CD4-positive, alpha-beta T cell (primary cell): ENCODE measurements around the gene CFAP53. TPM values are rescaled to one million over a fixed set of nuclear protein-coding genes. Genes with fewer than 3 reads are reported as not detected.

Experiments used
- ATAC-seq: fragments of 200-7000 bp; cut with Tn5 transposase; one replicate; pipeline ENCODE4 v1.10.0; 2022; ENCODE audit warnings: mild to moderate bottlenecking; ENCODE audit not compliant: poor library complexity
- CTCF ChIA-PET: fragments of 350-600 bp; sonication (Branson Sonifier 250); formaldehyde crosslinking; loops from one replicate; lab custom pipeline; 2021; ENCODE audit warnings: antibody characterized with exemption, inconsistent platforms; lab: Charles Lee
- POLR2A ChIA-PET: fragments of 350-600 bp; sonication (Branson Sonifier 250); formaldehyde crosslinking; loops from one replicate; lab custom pipeline; 2021; ENCODE audit warnings: antibody characterized with exemption, inconsistent platforms; lab: Charles Lee
- DNase-seq, 14 experiments: peaks; one replicate each; pipeline ENCODE4 v3.0.0-alpha.2; 2013 to 2020; ENCODE audit warnings: mixed read lengths in 2 of 14
- H3K27ac ChIP-seq, 2 donors: one replicate each; pipeline versions ENCODE4 v1.5.1 to v1.7.0; 2013; ENCODE audit warnings: low read length in 2 of 2, low read depth in 1 of 2, mild to moderate bottlenecking in 1 of 2
- H3K27me3 ChIP-seq, 2 experiments: 1 replicate in 1 of 2; 2 replicates in 1 of 2; pipeline versions ENCODE4 v1.6.1 to v1.7.0; 2013; ENCODE audit warnings: low read length in 2 of 2, control low read depth in 1 of 2, mild to moderate bottlenecking in 1 of 2, moderate library complexity in 1 of 2; ENCODE audit not compliant: insufficient read depth in 2 of 2, control insufficient read depth in 1 of 2
- H3K36me3 ChIP-seq: one replicate; pipeline ENCODE4 v1.6.1; 2013; ENCODE audit warnings: low read length, control low read depth; ENCODE audit not compliant: insufficient read depth
- H3K4me1 ChIP-seq: one replicate; pipeline ENCODE4 v1.6.1; 2013; ENCODE audit warnings: low read length, control low read depth; ENCODE audit not compliant: insufficient read depth
- H3K4me3 ChIP-seq: one replicate; pipeline ENCODE4 v1.5.1; 2013; ENCODE audit warnings: mild to moderate bottlenecking, low read length, moderate library complexity
- H3K9me3 ChIP-seq, 2 experiments: 1 replicate in 1 of 2; 2 replicates in 1 of 2; pipeline versions ENCODE4 v1.6.1 to v1.7.0; 2013; ENCODE audit warnings: low read length in 2 of 2, mild to moderate bottlenecking in 2 of 2, control low read depth in 1 of 2, moderate library complexity in 1 of 2; ENCODE audit not compliant: control insufficient read depth in 1 of 2, insufficient read depth in 1 of 2
- H3K27ac Mint-ChIP-seq: one replicate; pipeline ENCODE4 v1.8.0; 2020; ENCODE audit warnings: mixed read lengths
- H3K27me3 Mint-ChIP-seq: one replicate; pipeline ENCODE4 v1.8.0; 2021; ENCODE audit warnings: mixed read lengths
- H3K36me3 Mint-ChIP-seq: one replicate; pipeline ENCODE4 v1.8.0; 2021; ENCODE audit warnings: low read depth, mixed read lengths
- H3K4me1 Mint-ChIP-seq: one replicate; pipeline ENCODE4 v1.8.0; 2021; ENCODE audit warnings: low read depth, mixed read lengths
- H3K4me3 Mint-ChIP-seq: one replicate; pipeline ENCODE4 v1.8.0; 2020; ENCODE audit warnings: mild to moderate bottlenecking, mixed read lengths
- H3K9me3 Mint-ChIP-seq: one replicate; pipeline ENCODE4 v1.8.0; 2020; ENCODE audit warnings: mixed read lengths
- intact Hi-C, 2 experiments: fragments of 100-400 bp; cut with DNase I in 1 of 2; cut with micrococcal nuclease in 1 of 2; formaldehyde crosslinking; loops; one replicate each; pipeline versions ENCODE4 v1.15.1 to v1.9.0; 2023 to 2025; cut with DNase I, micrococcal nuclease
- total RNA-seq, 174 experiments: library from RNA in 2 of 174; stranded (reverse) in 2 of 174; gene quantifications; one replicate each; pipeline ENCODE4 v1.2.3 and lab custom pipeline; 2021 to 2026
- TF ChIP-seq, protein P1 (sequence below): fragments of 200-600 bp; IDR thresholded peaks from one replicate; pipeline ENCODE4 v1.8.0; 2022; ENCODE audit warnings: antibody characterized with exemption, mild to moderate bottlenecking

The CFAP53 gene
- total RNA-seq, 2 experiments from 2014 or later = 0.33 to 0.47 TPM

DNA sequence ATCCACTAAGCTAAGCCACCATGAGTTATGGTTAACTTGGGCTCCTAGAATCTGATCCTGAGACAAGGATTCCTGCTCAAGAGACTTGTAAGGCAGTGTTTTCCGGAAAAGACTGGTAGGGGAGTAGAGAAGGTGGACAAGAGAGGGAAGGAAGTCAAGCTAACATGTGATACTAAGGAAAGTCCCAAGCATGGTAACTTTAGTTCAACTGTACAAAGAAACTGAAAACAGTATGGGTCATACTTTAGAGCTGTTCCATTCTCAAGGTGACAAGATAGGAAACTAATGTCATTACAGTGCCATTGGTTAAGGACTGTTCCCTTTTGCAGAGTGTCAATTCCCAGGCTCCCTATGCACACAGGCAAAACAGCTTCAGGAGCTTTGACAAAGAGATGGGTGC is 77.1 kb downstream of the CFAP53 start:
- intact Hi-C loops = no loop called here
- CTCF ChIA-PET = no interaction called here
- H3K4me3 Mint-ChIP-seq = no peak overlapping the region

DNA sequence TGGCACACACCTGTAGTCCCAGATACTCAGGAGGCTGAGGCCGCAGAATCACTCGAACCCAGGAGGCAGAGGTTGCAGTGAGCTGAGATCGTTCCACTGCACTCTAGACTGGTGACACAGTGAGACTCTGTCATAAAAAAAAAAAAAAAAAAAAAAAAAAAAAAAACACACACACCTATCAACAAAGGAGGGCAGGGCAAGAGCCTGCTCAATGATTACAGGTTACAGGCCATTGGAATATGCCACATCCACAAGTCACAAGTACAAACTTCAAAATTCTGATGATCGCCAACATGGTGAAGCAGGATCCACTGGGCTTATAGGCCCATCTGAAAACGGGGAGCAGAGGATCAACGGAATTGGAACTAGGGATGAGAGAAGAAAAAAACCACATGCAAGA is 77.6 kb downstream of the CFAP53 start:
- POLR2A ChIA-PET = no interaction called here

More for the DNA sequence above, 77.1 kb downstream of the CFAP53 start:
- no peak overlapping the region for H3K27ac ChIP-seq
- H3K27ac Mint-ChIP-seq = no peak overlapping the region
- H3K4me1 ChIP-seq = peaks cover 12% of the 10 kb centered on the region
- H3K36me3 ChIP-seq = no peaks in the 10 kb centered on the region
- peaks cover 0 to 10% of the 10 kb centered on the region in 2 experiments for H3K9me3 ChIP-seq
- peaks cover 15 to 37% of the 10 kb centered on the region in 2 experiments for H3K27me3 ChIP-seq
- no peaks in the 10 kb centered on the region for H3K9me3 Mint-ChIP-seq
- DNase-seq = no peak
- POLR2A ChIA-PET = no interaction called here
- TF ChIP-seq, protein P1, sequence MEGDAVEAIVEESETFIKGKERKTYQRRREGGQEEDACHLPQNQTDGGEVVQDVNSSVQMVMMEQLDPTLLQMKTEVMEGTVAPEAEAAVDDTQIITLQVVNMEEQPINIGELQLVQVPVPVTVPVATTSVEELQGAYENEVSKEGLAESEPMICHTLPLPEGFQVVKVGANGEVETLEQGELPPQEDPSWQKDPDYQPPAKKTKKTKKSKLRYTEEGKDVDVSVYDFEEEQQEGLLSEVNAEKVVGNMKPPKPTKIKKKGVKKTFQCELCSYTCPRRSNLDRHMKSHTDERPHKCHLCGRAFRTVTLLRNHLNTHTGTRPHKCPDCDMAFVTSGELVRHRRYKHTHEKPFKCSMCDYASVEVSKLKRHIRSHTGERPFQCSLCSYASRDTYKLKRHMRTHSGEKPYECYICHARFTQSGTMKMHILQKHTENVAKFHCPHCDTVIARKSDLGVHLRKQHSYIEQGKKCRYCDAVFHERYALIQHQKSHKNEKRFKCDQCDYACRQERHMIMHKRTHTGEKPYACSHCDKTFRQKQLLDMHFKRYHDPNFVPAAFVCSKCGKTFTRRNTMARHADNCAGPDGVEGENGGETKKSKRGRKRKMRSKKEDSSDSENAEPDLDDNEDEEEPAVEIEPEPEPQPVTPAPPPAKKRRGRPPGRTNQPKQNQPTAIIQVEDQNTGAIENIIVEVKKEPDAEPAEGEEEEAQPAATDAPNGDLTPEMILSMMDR = no peak
- no peak overlapping the region for H3K4me3 ChIP-seq
- H3K36me3 Mint-ChIP-seq = no peaks in the 10 kb centered on the region
- peaks cover 12% of the 10 kb centered on the region for H3K4me1 Mint-ChIP-seq
- peaks cover 69% of the 10 kb centered on the region for H3K27me3 Mint-ChIP-seq
- no peak for ATAC-seq

DNA sequence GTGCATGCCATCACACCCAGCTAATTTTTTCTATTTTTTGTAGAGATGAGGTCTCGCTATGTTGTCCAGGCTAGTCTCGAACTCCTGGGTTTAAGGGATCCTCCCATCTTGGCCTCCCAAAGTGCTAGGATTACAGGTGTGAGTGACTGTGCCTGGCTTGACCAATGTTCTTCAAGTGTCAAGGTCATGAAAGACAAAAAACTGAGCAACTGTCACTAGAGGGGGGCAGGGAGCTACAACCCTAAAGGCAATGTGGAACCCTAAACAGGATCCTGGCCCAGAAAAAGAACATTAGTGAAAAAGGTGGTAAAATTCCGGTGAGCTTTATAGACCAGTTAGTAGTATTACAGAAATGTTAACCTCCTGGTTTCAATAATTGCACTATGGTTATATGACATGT is 78.6 kb downstream of the CFAP53 start:
- POLR2A ChIA-PET = no interaction called here
- CTCF ChIA-PET = no interaction called here
- no peak for ATAC-seq
- Histone ChIP-seq H3K27me3 (peaks cover 2 to 23% of the 10 kb centered on the region in 2 experiments), H3K4me1 (no peaks in the 10 kb centered on the region), H3K36me3 (no peaks in the 10 kb centered on the region), H3K27ac (no peak overlapping the region), H3K9me3 (no peaks in the 10 kb centered on the region), H3K4me3 (no peak overlapping the region)
- H3K4me3 Mint-ChIP-seq = no peak overlapping the region
- peaks cover 58% of the 10 kb centered on the region for H3K27me3 Mint-ChIP-seq
- no peak for DNase-seq
- H3K27ac Mint-ChIP-seq = no peak overlapping the region
- no peaks in the 10 kb centered on the region for H3K4me1 Mint-ChIP-seq
- intact Hi-C loops = no loop called here
- H3K36me3 Mint-ChIP-seq = no peaks in the 10 kb centered on the region
- no peaks in the 10 kb centered on the region for H3K9me3 Mint-ChIP-seq
- TF ChIP-seq, protein P1 = no peak

More for the DNA sequence above, 77.6 kb downstream of the CFAP53 start:
- Mint-ChIP-seq H3K4me1 (peaks cover 9% of the 10 kb centered on the region), H3K36me3 (no peaks in the 10 kb centered on the region), H3K4me3 (no peak overlapping the region), H3K9me3 (no peaks in the 10 kb centered on the region), H3K27ac (no peak overlapping the region), H3K27me3 (peaks cover 68% of the 10 kb centered on the region)
- intact Hi-C loops = no loop called here
- no peak for ATAC-seq
- H3K9me3 ChIP-seq = peaks cover 0 to 7% of the 10 kb centered on the region in 2 experiments
- H3K36me3 ChIP-seq = no peaks in the 10 kb centered on the region
- CTCF ChIA-PET = no interaction called here
- H3K27ac ChIP-seq = no peak overlapping the region
- peaks cover 11 to 32% of the 10 kb centered on the region in 2 experiments for H3K27me3 ChIP-seq
- H3K4me1 ChIP-seq = peaks cover 7% of the 10 kb centered on the region
- TF ChIP-seq, protein P1 = no peak
- DNase-seq = no peak
- H3K4me3 ChIP-seq = no peak overlapping the region
